HEK293 (cell line): ENCODE data around the gene LPIN2.

Experiments used
- CTCF ChIA-PET: fragments of 350-600 bp; formaldehyde crosslinking; extraction: SDS; loops from one replicate; lab custom pipeline; 2021; ENCODE audit warnings: antibody characterized with exemption; lab: Yijun Ruan, JAX
- POLR2A ChIA-PET: fragments of 300-600 bp; formaldehyde crosslinking; extraction: SDS; loops from one replicate; lab custom pipeline; 2020; ENCODE audit warnings: antibody characterized with exemption, inconsistent platforms; lab: Yijun Ruan, JAX
- H3K27ac ChIP-seq: fragments of 200-500 bp; sonication (Bioruptor generic); 2 replicates; pipeline ENCODE4 v1.5.1; 2014; ENCODE audit warnings: low read depth, low read length, control low read depth, inconsistent platforms; ENCODE audit errors: extremely low read depth
- H3K36me3 ChIP-seq, 2 experiments: fragments of 200-500 bp in 1 of 2; sonication (Bioruptor generic) in 1 of 2; 1 replicate in 1 of 2; 2 replicates in 1 of 2; pipeline ENCODE4 v1.5.1; 2014 to 2017; ENCODE audit warnings: inconsistent platforms in 2 of 2, low read length in 2 of 2; ENCODE audit not compliant: control insufficient read depth in 2 of 2, insufficient read depth in 1 of 2
- H3K4me1 ChIP-seq: fragments of 200-500 bp; sonication (Bioruptor generic); 2 replicates; pipeline ENCODE4 v1.5.1; 2014; ENCODE audit warnings: mild to moderate bottlenecking, low read length, inconsistent platforms; ENCODE audit not compliant: control insufficient read depth, insufficient read depth
- H3K4me3 ChIP-seq: 2 replicates; pipeline ENCODE4 v1.5.1; 2011; ENCODE audit warnings: low read depth, mild to moderate bottlenecking, control low read depth, low read length, moderate library complexity
- H3K9me3 ChIP-seq: fragments of 200-500 bp; sonication (Bioruptor generic); 2 replicates; pipeline ENCODE4 v1.5.1; 2014; ENCODE audit warnings: low read depth, low read length, inconsistent platforms; ENCODE audit not compliant: control insufficient read depth, insufficient read depth
- KLF10 ChIP-seq: fragments of 450-650 bp; IDR thresholded peaks from 2 replicates; pipeline ENCODE4 v1.5.1; 2018; ENCODE audit warnings: missing biosample characterization, mild to moderate bottlenecking, missing genetic modification characterization
- SCRT1 ChIP-seq: fragments of 450-650 bp; formaldehyde crosslinking; IDR thresholded peaks from 2 replicates; pipeline ENCODE4 v1.5.1; 2016; ENCODE audit warnings: missing biosample characterization, missing genetic modification characterization, borderline replicate concordance
- SCRT2 ChIP-seq: fragments of 450-650 bp; formaldehyde crosslinking; IDR thresholded peaks from 2 replicates; pipeline ENCODE4 v1.5.1; 2016; ENCODE audit warnings: missing biosample characterization, missing genetic modification characterization
- SP2 ChIP-seq: fragments of 450-650 bp; formaldehyde crosslinking; IDR thresholded peaks from 2 replicates; pipeline ENCODE4 v1.5.1; 2016; ENCODE audit warnings: missing biosample characterization, missing genetic modification characterization
- YY2 ChIP-seq: fragments of 450-650 bp; formaldehyde crosslinking; IDR thresholded peaks from 2 replicates; pipeline ENCODE4 v1.5.1; 2016; ENCODE audit warnings: missing biosample characterization, missing genetic modification characterization
- ZBTB7A ChIP-seq: fragments of 450-650 bp; formaldehyde crosslinking; IDR thresholded peaks from 2 replicates; pipeline ENCODE4 v1.5.1; 2016; ENCODE audit warnings: low read depth, missing biosample characterization, missing genetic modification characterization
- ZFHX2 ChIP-seq: fragments of 450-650 bp; formaldehyde crosslinking; conservative IDR thresholded peaks from 2 replicates; pipeline ENCODE4 v1.5.1; 2016; ENCODE audit warnings: missing biosample characterization, missing genetic modification characterization
- ZNF140 ChIP-seq: fragments of 450-650 bp; formaldehyde crosslinking; IDR thresholded peaks from 2 replicates; pipeline ENCODE4 v1.5.1; 2016; ENCODE audit warnings: missing biosample characterization, missing genetic modification characterization
- ZNF239 ChIP-seq: fragments of 450-650 bp; formaldehyde crosslinking; IDR thresholded peaks from 2 replicates; pipeline ENCODE4 v1.5.1; 2016; ENCODE audit warnings: missing biosample characterization, missing genetic modification characterization
- ZNF302 ChIP-seq: fragments of 450-650 bp; formaldehyde crosslinking; IDR thresholded peaks from 2 replicates; pipeline ENCODE4 v1.5.1; 2016; ENCODE audit warnings: missing biosample characterization, missing genetic modification characterization, low read depth
- ZNF341 ChIP-seq: fragments of 450-650 bp; formaldehyde crosslinking; IDR thresholded peaks from 2 replicates; pipeline ENCODE4; 2016; ENCODE audit warnings: low read depth, missing biosample characterization, missing genetic modification characterization
- ZNF350 ChIP-seq: fragments of 450-650 bp; formaldehyde crosslinking; IDR thresholded peaks from 2 replicates; pipeline ENCODE4 v1.5.0; 2017; ENCODE audit warnings: missing biosample characterization, mild to moderate bottlenecking, missing genetic modification characterization
- ZNF501 ChIP-seq: fragments of 450-650 bp; formaldehyde crosslinking; IDR thresholded peaks from 2 replicates; pipeline ENCODE4 v1.5.1; 2016; ENCODE audit warnings: missing biosample characterization, missing genetic modification characterization
- ZNF776 ChIP-seq: fragments of 450-650 bp; formaldehyde crosslinking; IDR thresholded peaks from 2 replicates; pipeline ENCODE4 v1.5.0; 2017; ENCODE audit warnings: missing biosample characterization, missing genetic modification characterization, borderline replicate concordance
- ZNF791 ChIP-seq: fragments of 450-650 bp; formaldehyde crosslinking; IDR thresholded peaks from 2 replicates; pipeline ENCODE4 v1.5.1; 2016; ENCODE audit warnings: missing biosample characterization, missing genetic modification characterization
- ZNF843 ChIP-seq: fragments of 450-650 bp; formaldehyde crosslinking; IDR thresholded peaks from 2 replicates; pipeline ENCODE4 v1.5.1; 2016; ENCODE audit warnings: missing biosample characterization, missing genetic modification characterization
- TF ChIP-seq, protein P1 (sequence below): fragments of 450-650 bp; IDR thresholded peaks from 2 replicates; pipeline ENCODE4 v1.5.1; 2018; ENCODE audit warnings: missing biosample characterization, missing genetic modification characterization
- TF ChIP-seq, protein P2 (sequence below): fragments of 450-650 bp; formaldehyde crosslinking; IDR thresholded peaks from 2 replicates; pipeline ENCODE4 v1.5.1; 2017; ENCODE audit warnings: missing biosample characterization, mild to moderate bottlenecking, missing genetic modification characterization, moderate library complexity

Gene LPIN2

DNA sequence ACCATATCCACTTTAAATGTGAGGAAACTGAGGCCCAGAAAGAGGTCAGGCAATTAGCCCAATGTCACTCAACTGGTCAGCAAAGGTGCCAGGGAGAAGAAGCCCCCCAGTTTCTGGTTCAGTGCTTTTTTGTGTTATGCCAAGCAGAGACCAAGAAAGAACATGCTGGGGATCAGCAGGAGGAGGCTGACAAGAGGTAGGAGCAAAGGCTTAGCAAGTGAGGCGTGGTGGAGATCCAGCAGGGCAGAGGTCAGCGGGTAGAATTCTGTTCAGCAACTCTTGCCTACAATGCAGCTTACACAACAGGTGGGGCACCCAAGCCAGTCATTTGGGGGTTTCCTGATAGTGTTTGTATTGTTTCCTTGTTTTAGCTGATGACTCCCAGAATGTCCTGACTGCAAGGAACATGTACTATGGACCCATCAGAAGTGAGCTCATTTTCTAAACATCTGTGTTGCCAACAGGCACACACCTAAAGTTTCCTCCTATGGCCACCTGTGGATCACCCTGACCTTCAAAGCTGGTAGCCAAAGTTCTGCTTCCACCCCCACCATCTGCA, 28.2 kb downstream of the LPIN2 start:
- ChIA-PET CTCF (interaction anchor here (0.6 to 2.0 kb wide), 16 partner anchors 8 to 261 kb away, joined by 3 to 14 read pairs (median 3); no protein-coding TSS in a partner anchor), POLR2A (interaction anchor here (1.0 kb wide), 1 partner anchor 8 kb away, joined by 3 read pairs; no protein-coding TSS in a partner anchor)
- H3K4me1 ChIP-seq, result peaks cover 20% of the 10 kb centered on the region

DNA sequence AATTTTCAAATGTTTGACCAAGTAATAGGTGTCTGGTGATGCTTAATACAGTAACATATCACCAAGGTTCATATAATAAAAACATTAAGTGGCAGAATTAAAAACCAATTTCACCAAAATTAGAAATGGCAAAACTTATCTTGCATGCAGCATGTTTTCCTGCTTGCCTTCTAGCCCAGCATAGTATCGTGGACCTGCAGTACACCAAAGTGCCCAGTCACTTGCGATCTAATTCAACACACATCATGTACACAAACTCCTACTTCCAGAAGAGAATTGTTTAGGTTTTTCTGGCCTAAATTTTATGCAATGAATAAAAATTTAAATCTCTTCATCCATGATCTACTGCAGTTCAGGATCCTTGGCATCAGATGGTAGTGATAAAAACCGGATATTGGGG, 28.9 kb downstream of the LPIN2 start:
- Histone ChIP-seq H3K4me3 (no peak overlapping the region), H3K9me3 (no peaks in the 10 kb centered on the region), H3K4me1 (peaks cover 20% of the 10 kb centered on the region), H3K27ac (no peak overlapping the region), H3K36me3 (no peaks in the 10 kb centered on the region)
- TF ChIP-seq, protein P1, sequence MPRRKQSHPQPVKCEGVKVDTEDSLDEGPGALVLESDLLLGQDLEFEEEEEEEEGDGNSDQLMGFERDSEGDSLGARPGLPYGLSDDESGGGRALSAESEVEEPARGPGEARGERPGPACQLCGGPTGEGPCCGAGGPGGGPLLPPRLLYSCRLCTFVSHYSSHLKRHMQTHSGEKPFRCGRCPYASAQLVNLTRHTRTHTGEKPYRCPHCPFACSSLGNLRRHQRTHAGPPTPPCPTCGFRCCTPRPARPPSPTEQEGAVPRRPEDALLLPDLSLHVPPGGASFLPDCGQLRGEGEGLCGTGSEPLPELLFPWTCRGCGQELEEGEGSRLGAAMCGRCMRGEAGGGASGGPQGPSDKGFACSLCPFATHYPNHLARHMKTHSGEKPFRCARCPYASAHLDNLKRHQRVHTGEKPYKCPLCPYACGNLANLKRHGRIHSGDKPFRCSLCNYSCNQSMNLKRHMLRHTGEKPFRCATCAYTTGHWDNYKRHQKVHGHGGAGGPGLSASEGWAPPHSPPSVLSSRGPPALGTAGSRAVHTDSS, result no peak
- TF ChIP-seq ZBTB7A (tag by site-specific recombination), result no peak
- TF ChIP-seq YY2 (tag by site-specific recombination), result no peak
- TF ChIP-seq ZNF140, result no peak
- no peak for TF ChIP-seq ZNF501 (tag by site-specific recombination)
- no peak for TF ChIP-seq ZNF791 (tag by site-specific recombination)
- no peak for TF ChIP-seq ZFHX2 (tag by site-specific recombination)
- TF ChIP-seq ZNF843 (tag by site-specific recombination), result no peak
- TF ChIP-seq SP2 (tag by site-specific recombination), result no peak
- POLR2A ChIA-PET, result no interaction called here
- CTCF ChIA-PET, result no interaction called here

More for the DNA sequence above, 28.2 kb downstream of the LPIN2 start:
- H3K4me3 ChIP-seq, result no peak overlapping the region
- H3K9me3 ChIP-seq, result no peaks in the 10 kb centered on the region
- no peaks in the 10 kb centered on the region for H3K36me3 ChIP-seq
- no peak overlapping the region for H3K27ac ChIP-seq
- TF ChIP-seq SCRT1 (tag by site-specific recombination) (peak; percentile 65; the same call in 1 of the 2 replicates), SCRT2 (tag by site-specific recombination) (peak; percentile 76), ZNF350 (tag by site-specific recombination) (no peak)

DNA sequence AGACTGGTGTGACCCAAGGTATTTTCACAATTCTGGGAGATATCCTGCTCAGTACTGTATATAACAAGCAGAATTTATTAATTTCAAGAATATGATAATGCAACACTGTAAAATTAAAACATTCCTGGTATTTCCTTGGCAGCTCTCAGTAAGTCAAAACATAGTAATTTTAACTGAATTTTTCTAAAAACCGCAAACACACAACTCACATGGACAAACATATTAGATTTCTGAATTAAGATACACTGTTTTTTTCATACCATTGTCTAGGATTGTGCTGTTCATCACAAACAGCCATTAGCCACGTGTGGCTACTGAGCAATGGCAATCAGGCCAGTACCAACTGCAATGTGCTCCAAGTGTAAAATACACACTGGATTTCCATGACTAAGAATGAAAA, 29.6 kb downstream of the LPIN2 start:
- Histone ChIP-seq H3K4me3 (no peak overlapping the region), H3K9me3 (no peaks in the 10 kb centered on the region), H3K27ac (no peak overlapping the region), H3K4me1 (peaks cover 20% of the 10 kb centered on the region), H3K36me3 (no peaks in the 10 kb centered on the region)
- TF ChIP-seq ZNF341 (tag by site-specific recombination), result no peak
- no peak for TF ChIP-seq YY2 (tag by site-specific recombination)
- ChIA-PET POLR2A (no interaction called here), CTCF (interaction anchor here (0.9 to 1.0 kb wide), 2 partner anchors 263 to 1013 kb away, joined by 3 read pairs; no protein-coding TSS in a partner anchor)

DNA sequence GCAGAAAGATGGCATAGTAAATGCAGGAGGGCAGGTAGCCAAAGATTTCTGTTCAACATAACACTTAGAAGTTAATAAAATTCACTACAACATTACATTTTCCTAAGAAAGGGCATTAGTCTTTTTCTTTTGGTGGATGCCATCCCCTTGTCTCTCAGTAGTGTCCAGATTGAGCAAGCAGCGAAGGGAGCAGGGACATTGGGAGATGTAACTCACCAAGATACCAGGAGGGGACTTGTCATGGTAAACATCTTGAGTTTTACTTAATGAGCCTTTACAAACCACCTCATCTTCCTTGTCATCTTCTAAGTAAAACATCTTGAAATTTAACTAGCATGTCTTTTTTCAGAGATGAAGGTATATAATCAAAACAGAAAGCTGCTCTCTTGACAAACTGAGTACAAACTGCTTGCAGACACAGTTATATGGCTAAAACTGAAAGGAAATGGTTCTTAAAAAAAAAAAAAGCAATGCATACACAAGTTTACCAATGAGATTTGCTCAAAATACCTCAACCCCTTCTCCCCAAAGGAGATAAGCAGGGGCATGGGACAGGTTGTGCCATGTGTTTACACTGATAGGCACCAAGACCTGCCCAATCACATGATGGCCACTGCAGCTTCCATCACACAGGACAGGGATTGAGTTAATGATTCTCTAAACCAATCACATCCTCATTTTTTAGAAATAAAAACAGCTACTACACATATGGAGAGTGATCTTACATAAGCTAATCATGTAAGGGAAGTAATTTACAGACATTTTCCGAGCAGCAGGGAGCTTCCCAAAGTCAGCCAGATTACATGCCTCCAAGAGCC, 30.3 kb downstream of the LPIN2 start:
- no peaks in the 10 kb centered on the region for H3K36me3 ChIP-seq
- ChIA-PET CTCF (interaction anchor here (0.7 to 1.0 kb wide), 5 partner anchors 10 to 1013 kb away, joined by 3 to 5 read pairs (median 4); no protein-coding TSS in a partner anchor), POLR2A (no interaction called here)
- TF ChIP-seq ZNF239 (tag by site-specific recombination) (no peak), KLF10 (tag by site-specific recombination) (no peak), ZNF302 (tag by site-specific recombination) (no peak), ZNF776 (tag by site-specific recombination) (no peak)
- TF ChIP-seq, protein P2, sequence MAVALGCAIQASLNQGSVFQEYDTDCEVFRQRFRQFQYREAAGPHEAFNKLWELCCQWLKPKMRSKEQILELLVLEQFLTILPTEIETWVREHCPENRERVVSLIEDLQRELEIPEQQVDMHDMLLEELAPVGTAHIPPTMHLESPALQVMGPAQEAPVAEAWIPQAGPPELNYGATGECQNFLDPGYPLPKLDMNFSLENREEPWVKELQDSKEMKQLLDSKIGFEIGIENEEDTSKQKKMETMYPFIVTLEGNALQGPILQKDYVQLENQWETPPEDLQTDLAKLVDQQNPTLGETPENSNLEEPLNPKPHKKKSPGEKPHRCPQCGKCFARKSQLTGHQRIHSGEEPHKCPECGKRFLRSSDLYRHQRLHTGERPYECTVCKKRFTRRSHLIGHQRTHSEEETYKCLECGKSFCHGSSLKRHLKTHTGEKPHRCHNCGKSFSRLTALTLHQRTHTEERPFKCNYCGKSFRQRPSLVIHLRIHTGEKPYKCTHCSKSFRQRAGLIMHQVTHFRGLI, result no peak
- H3K4me1 ChIP-seq, result peaks cover 20% of the 10 kb centered on the region
- no peak overlapping the region for H3K4me3 ChIP-seq
- H3K27ac ChIP-seq, result no peak overlapping the region
- no peaks in the 10 kb centered on the region for H3K9me3 ChIP-seq
